NCI-H345 (cell line): ENCODE results near the gene CCDC179.
A peak's percentile ranks its signal among the peaks of the same experiment; 100 is the strongest.

ENCODE experiments used
- DNase-seq: peaks from one replicate; lab custom pipeline; 2025; lab: John Stamatoyannopoulos, UW

Gene CCDC179

DNA sequence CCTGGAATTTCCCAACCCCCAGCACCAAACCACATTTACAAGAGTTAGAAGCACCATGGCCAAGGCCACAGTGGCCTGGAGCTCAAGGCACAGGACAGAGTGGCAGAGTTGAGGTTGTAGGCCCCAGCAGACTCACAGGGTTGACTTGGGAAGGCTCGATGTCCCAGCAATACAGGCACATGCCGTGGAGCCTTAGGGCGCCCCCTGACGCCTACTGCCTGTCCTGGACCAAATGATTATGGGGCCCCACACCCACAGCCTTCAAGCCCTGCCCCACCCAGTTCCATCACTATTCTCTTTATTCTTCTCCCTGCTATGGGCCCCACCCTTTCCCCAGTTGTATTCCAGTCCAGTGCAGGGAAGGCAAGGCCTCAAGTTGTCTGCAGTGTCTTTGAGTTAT lies at the start of gene CCDC179:
Gene CCDC179 (minus strand): TSS at position 234 of the 400 bp plus-strand sequence. CDS start 53 bp downstream, at position 181.
- no peak for DNase-seq

DNA sequence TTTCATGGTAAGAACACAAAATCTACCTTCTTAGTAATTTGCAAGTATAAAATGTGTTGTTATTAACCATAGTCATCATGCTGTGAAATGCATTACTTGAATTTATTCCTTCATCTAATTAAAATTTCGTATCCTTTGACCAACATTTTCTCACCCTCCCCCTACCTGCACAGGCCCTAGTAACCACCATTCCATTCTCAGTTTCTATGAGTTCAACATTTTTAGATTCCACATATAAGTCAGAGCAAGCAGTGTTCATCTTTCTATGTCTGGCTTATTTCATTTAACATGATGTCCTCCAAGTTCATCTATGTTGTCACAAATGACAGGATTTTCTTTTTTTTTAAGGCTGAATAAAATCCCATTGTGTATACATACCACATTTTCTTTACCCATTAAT lies 43.5 kb upstream of the CCDC179 start:
- DNase-seq = no peak

DNA sequence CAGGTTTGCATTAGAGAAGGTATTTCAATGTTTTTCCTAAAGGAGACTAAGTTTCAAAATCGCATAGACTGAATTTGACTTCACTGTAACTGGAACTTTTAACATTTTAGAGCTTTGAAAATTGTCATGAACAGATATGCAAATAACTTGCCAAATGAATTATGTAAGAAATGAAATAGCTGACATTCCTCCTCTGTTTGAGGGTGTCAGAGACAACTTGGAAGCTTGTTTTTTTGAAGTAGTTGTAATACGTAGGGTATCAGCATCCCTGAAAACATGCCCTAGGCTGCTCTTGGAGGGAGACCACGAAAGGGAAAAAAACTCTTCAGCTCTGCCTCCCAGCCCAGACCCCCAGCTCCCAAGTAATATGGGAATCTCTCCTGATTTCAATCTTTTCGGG lies 41.3 kb upstream of the CCDC179 start:
- DNase-seq = no peak

DNA sequence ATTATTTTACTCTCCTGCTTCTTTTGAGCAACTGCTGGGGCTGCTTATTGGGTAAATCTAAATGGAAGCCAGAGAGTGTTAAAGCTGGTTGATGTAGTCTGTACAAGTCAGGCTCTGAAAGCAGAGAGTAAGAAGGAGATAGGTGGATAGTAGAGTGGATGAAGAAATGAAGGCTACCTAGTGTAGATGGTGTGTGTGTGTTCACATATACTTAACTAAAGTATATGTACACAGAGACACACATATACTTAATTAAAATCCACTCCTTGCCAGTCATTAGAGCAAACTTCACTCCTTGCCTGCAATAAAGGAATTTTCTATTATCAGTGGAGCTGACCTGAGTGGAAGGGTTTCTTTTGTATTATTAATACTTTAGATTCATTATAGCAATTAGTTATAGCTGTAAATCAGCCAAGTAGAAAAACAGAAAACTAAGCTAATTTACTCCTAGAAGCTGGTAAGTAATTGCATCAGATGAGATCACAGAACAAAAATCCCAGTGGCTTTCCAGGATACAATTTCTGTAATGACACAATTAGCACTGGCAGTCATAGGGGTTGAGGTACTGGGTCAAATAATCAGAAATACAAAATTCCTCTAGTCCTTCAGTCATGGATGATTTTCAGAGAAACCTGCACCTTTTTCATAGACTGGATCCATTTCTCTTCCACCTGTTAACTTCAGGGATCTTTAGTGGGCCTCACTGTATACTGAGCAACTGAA lies 40.7 kb upstream of the CCDC179 start:
- no peak for DNase-seq

DNA sequence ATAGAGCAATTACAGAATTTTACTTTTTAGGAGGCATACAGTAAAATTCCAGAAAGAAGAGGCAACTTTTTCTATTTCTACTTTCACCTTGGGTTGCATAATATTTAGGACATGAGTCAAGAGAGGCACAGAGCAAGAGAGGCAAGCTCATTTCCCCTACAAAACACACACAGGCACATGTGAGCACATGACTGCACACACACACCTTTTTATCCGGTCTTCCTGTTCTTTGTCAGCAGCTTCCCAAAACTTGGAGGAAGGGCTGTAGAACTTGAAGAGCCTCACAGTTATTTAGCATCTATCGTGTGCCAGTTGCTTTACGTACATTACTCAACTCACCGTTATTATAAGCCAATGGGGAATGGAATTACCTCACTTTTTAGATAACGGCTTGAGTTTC lies 37.8 kb upstream of the CCDC179 start:
- no peak for DNase-seq

DNA sequence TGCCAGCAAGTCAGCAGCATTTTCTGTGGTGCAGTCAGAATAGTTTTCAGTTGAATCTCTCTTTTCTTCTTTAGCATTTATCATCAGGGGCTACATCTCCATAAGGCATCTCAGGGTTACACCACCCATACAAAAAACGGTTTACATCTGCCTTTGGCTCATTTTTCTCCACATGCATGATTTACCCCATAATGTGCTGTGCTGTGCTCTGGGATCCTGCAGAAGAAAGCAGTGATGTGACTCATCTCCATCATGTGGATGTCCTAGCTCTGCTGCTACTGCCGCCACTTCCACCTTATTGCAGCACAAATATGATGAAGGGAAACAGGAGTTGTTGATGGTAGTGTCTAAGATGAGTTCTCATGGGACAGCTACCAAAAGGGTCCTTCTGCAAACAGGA lies 30.0 kb upstream of the CCDC179 start:
- DNase-seq = no peak

DNA sequence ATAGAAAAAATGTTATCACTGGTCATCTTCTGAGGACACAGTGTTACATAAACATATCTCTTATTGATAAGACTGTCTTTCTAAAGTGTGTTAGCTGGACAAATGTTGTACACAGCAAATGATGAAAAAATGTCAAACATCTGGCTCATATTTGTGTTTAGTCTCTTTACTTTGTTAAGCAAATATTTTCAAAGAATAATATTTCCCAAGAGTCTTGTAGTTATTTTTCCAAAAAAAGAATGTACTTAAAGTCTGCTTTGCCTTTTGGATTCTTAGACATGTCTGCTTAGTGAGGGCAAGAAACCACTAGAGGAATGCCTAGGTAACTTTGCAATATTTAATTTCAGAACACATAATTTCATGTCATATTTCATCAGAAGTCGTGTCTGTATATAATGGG lies 23.9 kb upstream of the CCDC179 start:
- no peak for DNase-seq

DNA sequence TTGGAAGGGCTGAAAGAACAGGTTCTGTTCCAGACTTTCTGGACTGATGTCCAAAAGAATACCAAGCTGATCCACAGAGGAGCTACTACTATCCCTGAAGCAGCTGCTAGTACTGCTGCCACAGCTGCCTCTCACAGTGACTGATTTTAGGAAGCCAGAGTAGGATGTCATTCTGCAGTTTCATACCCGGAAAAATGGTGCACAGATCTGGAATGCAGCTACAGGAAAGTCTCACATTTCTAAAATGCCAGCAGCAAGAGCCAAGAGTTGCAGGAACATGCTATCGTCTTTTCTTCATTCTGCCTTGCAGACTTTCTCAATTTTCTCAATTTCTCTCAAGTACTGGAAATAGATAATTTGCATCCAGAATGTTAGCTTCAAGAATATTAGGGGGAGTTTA lies 19.4 kb upstream of the CCDC179 start:
- no peak for DNase-seq

DNA sequence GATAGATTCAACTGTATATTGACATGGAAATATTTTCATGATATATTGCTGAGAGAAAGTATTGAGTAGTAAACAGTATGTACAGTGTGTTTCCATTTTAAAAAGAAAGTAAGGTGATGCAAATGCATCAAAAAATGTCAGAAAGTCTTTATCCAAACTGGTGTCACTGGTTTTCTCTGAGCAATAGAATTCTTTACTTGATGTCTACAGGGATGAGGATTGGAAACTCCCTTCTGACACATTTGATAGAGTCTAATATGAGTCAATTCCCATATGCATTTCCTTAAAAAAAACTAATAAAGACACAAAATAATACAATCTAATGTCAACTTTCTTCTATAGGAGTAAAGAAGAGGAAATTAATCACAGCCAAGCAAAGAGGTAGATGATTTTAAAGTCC lies 18.3 kb upstream of the CCDC179 start:
- DNase-seq = no peak

DNA sequence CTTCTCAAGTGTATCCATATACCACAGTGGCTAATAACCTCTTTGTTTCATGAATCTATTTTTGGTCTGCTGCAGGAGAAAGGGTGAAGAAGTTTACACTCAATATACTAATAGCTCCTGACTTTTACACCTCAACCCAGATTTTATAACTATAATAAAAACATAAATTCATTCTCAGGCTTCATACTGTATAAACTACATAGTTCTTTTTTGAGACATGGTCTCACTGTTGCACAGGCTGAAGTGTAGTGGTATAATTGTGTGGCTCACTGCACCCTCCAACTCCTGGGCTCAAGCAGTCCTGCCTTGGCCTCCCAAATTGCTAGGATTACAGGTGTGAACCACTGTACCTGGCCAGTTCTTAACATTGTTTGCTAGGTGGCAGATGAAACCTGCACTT lies 17.8 kb upstream of the CCDC179 start:
- DNase-seq = no peak

DNA sequence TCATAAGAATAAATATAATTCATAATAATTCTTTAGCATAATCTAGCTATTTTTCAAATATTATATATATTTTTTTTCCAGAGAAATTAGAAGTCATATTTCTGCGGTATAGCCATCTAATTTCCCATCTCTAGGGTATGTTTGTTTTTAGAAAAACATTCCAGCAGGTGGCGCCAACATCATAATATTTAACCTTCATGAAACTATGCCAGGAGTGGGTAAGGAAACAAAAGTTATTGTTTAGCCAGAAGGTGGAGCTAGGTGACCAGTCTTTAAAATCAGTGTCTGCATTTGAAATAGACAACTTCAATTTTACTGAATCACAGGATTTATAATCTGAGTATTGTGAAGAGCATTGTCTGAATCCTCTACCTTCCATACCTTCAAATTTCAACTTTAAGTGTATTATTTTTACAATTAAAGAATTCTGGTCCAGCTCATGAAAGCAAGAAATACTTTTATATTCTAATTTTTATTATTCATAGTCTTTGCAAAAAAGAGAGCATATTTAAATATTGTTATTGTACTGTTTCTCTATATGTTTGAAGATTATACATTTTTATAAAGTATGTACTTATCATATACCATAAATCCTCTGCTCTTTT lies 15.7 kb upstream of the CCDC179 start:
- peak; percentile 88 for DNase-seq

DNA sequence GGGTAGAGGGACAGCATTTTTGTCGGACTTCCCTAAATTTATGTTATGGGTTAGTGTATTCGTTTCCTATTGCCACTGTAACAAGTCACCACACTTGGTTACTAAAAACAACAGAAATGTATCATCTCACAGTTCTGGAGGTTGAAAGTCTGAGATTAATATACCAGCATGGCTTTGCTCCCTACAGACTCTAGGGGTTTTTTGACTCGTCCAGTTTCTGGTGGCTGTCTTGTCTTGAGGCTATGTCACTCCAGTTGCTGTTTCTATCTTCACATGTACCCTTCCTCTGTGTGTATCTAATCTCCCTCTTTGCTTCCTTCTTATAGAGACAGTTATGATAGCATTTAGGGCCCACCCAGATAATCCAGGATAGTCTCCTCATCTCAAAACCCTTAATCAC lies 9.1 kb upstream of the CCDC179 start:
- no peak for DNase-seq

DNA sequence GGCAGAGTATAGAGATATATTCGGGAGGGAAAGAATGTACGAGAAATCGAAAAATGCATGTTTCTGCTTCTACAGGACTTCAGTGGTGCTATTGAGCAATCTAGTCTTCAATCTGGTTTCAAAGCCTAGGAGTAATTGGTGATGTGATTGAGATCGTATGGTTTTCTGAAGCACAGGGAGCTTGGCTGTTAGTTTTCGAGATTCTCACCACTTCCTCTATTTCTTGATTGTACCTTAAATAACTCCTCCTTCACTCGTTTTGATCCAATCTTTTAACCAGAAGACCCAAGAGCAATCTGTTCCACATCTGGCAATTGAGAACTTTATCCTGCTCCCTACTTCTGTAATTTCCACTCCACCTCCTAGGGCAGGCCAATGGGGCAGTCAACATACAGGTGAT lies 518 bp downstream of the CCDC179 start:
- no peak for DNase-seq

DNA sequence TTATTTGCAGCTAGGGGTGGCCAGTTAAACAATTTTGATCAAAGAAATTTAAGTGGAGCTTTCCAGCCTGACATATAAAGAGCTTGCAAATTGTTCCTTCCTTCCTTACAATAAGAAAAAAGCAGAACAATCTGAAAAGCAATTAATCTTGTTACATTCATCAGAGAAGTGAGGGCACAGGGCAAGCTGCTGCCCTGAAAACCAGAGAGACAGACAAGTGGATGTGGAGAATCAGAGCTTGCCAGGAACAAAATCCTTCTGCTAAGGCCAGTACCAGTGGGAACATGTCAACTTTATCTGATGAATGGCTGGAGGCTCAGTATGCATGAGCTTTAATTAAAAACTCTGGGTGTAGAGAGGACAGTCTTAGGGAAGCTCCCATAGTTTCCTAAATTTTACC lies 8.8 kb downstream of the CCDC179 start:
- DNase-seq = no peak

DNA sequence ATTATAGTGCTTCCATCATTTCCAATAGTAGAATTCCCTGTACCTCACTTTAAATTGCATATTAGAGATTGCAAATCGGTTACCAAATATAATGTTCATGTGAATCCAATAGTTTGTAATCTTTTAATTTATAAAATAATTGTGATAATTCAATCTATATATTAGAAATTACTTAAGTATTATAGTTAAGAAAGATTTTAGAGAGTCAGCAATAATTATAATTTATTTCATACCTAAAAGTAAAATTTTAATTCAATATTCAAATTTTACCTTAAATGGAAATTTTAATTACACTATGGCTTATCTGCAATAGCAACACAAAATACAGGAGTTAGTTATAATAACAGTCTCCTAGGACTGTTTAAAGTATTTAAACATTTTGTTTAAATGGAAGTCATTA lies 13.5 kb downstream of the CCDC179 start:
- no peak for DNase-seq

DNA sequence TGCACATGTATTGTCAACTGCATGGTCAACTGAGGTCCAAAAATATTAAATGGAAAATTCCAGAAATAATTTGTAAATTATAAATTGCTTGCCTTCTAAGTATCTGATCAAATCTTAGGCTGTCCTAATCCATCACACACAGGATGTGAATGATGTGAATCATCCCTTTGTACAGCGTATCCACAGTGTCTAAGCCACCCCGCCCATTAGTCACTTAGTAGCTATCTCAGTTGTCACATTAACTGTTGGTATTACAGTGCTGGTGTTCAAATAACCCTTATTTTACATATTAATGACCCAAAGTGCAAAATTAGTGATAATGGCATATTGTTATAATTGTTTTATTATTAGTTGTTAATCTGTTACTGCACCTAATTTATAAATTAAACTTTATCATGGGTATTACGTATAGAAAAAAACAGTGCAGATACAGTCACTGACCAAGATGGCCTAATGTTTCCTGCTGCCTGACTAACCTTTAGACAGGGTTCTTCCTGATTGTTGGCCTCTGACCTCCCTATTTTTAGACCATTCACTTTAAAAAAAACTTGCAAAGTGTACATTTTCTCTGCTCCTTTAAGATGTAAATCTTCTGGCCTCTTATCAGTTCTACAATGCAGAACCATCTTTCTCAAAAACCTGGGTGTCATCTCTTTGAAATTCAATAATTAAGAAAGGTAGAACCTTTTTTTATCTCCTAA lies 27.8 kb downstream of the CCDC179 start:
- DNase-seq = no peak

DNA sequence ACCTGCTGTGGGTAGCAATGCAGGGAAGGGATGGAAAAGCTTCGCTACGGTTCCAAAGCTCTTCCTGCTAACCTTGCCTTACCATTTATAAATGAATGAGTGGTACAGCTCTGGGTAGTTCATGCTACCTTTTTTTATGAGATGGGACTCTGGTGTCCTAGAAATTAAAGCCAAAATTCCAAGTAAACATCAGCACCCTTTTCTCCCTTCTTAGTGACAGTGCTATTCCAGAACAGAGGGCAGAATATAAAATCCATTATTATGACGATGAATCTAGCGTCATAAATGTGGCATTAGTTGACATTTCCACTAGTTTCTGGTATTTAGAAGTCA lies 30.2 kb downstream of the CCDC179 start:
- no peak for DNase-seq

DNA sequence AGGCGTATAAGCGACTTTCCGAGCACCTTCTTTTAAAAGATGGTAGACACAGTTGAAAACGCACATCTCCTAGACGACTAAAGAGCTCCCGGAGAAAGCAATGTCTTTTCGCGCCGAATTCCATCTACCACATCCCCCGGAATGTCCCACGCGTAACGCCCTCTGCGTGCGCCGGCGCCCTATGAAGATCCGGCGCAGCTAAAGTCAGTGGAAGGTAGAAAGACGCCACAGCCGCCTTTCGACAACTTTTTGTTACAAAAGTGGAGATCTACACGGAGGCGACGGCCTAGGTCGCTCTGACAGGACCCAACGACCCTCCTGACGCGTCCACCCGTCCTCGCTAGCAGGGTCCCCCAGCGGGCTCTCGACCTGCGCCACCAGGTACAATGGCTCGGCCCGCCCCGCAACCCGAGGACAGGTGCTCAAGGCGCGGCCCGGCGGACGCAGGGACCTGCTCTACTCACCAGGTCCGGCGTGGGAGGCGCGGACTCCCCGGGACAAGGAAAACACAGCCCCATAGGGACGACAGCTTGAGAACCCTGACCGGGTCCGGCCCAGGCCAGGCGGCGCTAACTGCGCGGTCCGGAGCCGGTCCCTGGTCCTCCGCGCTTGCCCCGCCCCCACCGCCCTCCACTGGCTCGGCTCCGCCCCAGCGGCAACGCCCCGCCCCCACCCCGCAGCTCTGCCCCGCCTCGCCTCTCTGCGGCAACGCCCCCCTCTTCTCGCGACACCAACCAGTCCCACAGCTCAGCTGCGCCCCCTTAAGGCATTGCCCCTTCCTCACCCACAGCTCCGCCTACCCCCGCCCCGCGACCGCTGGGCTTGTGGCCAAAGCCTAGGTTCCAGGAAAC lies 30.8 kb downstream of the CCDC179 start, which contains the start of gene SVIP:
Gene SVIP (minus strand): TSS at position 571 of the 851 bp plus-strand sequence. CDS start 53 bp downstream, at position 518.
- DNase-seq = peak; percentile 98

DNA sequence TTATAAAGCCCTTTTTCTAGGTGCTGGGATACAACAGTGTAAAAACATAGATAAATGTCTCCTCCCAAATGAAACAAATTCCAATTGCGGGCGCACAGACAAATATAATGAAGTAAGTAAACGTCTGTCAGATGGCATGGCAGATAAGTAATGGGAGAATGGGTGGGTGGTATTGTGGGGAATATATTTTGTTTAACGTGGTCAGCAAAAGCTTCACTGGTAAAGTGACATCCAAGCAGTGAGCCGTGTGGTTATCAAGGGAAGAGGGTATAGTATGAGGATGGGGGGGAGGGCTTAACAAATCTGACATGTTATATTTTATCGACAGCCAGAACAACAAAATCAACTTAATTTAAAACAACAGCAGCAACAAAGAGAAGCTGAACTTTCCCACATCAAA lies 31.9 kb downstream of the CCDC179 start:
- DNase-seq = no peak

DNA sequence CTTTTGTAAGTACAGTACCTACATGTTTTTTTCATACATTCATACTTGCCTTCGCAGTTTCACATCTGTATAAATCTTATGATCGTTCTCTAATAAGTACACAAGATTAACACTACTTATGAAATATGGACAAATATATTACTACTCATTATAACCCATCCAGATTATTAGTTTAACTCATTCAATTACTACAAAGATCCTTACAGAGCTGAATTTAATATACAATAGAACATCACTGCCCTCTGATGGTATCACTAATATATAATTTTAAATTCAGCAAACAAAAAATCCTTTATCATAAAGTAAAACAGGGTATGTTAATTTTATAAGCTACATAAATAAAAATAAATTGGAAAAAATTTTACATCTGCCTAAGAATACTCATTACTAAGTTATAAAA lies 38.1 kb downstream of the CCDC179 start:
- no peak for DNase-seq

DNA sequence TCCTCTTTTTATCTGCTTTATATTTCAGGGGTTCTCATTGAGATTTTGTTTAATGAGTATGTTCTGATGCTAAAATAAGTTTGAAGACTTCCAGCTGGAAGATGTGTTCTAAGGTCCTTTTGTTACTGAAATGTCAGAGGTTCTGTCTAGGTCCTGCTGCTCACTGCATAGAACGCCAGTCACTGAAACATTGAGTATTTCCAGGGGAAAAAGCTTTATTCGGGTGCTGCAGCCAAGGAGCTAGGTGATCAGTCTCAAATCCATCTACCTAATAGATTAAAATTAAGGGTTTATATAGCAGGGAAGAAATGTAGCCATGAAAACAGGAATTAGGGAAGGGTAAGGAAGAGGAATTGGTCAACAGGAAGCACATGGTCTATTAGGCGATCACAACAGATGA lies 50.4 kb downstream of the CCDC179 start:
- no peak for DNase-seq

DNA sequence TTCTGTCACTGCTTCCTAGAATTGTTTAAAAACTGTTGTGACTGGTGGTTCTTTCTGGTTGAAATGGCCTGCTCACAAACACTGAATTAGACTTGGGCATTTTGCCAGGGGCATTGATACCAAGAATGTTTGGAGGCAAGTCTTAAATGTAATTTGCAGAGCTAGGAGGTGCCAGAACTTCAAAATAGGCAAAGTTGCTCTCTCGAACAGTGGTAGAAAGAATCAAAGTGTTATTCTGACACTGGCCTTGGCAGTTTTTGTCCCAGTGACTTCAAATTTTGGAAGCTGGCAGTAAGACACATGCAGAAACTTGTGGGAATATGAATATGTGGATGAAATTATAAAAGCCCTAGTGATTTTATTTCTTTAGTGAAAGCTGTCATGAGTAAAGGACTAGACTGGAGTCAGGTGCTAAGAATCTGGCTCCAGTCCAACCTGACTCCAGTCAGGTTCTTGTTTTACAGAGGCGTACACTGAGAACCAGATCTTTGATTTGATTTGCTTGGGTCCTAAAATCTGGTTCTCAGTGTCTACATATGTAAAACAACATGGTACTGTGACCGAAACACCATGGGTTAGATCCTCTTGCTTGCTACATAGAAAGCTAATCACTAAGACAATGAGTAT lies 51.6 kb downstream of the CCDC179 start:
- no peak for DNase-seq
